Fibroblast of pulmonary artery (primary cell): ENCODE measurements around the gene AGAP2.

Experiments used
- DNase-seq: peaks from one replicate; pipeline ENCODE4 v3.0.0-alpha.2; 2010; ENCODE audit warnings: low read depth
- H3K4me3 ChIP-seq: replicated peaks from 2 replicates; pipeline ENCODE4 v1.5.1; 2011; ENCODE audit warnings: low read depth, mild to moderate bottlenecking, control low read depth, low read length, moderate library complexity
- TF ChIP-seq, protein P1 (sequence below): IDR thresholded peaks from 2 replicates; pipeline ENCODE4 v1.5.1; 2011; ENCODE audit warnings: mild to moderate bottlenecking, control low read depth, low read length, inconsistent platforms; ENCODE audit errors: missing control alignments

The AGAP2 gene

GRCh38 chr12:57762463-57762862, 23.9 kb upstream of the AGAP2 start:
- DNase-seq = no peak
- no peak overlapping the region for H3K4me3 ChIP-seq
- TF ChIP-seq, protein P1, sequence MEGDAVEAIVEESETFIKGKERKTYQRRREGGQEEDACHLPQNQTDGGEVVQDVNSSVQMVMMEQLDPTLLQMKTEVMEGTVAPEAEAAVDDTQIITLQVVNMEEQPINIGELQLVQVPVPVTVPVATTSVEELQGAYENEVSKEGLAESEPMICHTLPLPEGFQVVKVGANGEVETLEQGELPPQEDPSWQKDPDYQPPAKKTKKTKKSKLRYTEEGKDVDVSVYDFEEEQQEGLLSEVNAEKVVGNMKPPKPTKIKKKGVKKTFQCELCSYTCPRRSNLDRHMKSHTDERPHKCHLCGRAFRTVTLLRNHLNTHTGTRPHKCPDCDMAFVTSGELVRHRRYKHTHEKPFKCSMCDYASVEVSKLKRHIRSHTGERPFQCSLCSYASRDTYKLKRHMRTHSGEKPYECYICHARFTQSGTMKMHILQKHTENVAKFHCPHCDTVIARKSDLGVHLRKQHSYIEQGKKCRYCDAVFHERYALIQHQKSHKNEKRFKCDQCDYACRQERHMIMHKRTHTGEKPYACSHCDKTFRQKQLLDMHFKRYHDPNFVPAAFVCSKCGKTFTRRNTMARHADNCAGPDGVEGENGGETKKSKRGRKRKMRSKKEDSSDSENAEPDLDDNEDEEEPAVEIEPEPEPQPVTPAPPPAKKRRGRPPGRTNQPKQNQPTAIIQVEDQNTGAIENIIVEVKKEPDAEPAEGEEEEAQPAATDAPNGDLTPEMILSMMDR = no peak

DNA sequence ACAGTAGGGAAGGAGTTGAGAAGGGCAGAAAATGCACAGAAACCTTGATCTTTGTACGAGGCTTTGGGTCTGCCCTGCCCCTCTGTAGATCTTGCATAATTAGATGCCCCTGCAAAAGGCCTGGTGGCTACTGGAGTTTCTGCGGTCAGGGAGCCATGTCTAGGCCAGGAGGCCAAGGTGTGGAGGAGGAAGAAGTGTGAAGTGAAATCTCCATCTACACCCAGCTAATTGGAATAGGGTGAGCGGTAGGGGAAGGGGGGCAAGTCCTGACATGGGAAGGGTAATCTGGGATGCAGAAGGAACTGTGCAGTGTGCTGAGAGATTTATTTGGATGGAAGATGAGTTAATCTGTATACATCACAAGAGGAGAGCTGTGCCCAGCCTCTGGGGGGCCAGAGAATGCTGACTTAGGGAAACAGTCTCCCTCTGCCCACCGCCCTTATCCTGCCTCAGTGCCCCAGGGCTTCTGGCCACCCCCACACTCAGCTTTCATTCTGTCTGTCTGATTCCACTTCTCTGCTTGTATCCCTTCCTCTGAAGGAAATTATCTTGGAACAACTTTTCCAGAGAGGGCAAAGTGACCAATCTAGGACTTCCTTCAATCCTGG, 23.0 kb upstream of the AGAP2 start:
- H3K4me3 ChIP-seq = no peak overlapping the region
- DNase-seq = no peak
- TF ChIP-seq, protein P1 = no peak

DNA sequence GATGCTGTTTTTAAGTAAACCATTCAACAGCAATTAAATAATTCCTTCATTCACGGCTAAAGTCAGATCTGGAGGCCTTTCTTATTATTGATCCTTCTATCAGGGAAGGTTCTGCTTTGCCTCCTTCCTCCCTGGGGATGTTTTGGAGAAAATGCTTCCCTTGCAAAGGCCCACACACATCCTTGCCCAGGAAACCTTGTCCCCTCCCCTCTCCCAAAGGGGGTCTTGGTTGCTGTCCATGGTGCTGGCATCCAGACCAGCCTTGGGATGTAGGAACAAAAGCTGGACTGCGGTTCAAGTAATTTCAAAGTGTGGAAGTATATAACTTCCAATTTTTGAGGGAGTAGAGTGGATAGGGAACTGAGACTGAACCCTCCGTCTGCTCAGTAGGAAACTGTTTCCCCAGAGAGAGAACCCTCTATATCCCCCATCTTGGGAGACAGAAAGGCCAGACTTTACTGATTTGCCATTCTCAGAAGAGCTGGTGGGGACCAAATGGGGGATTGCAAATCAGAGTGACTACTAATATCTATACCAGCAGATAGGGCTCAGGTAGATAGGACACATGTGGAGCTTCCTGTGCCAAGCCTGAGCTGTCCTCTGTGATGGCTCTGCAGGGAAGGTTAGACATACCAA, 21.9 kb upstream of the AGAP2 start:
- no peak overlapping the region for H3K4me3 ChIP-seq
- TF ChIP-seq, protein P1 = no peak
- DNase-seq = no peak

DNA sequence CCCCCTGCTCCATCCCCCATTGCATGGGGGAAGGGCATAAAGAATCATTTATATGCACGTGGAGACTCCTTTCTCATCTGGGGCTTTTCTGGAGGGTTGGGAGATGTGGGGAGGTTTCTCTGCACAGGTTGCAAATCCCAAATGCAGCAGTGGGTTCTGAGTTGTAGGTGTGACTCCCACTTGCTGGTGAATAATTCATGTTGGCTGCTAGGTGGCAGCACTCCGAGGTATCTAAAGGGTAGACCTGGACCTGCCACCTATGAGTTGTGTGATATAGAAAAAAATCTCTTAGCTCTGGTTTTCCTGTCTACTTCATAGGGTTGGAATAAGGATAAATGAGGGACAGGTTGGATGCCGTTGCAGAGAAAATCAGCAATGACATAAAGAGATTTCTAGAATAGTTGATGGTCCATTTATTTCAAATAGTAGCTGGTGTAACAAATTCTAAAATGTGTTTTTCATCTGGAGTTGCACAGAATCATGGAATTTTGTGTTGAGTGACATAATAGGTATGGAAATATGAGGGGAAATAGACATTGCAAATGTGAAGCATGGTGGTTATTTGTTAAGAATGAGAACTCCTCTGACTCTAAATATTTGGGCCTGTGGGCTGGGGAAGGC, 20.9 kb upstream of the AGAP2 start:
- peak; percentile 40 for DNase-seq
- TF ChIP-seq, protein P1 = peak; percentile 53
- no peak overlapping the region for H3K4me3 ChIP-seq

GRCh38 chr12:57758552-57759359, 20.2 kb upstream of the AGAP2 start:
- TF ChIP-seq, protein P1 = no peak
- no peak overlapping the region for H3K4me3 ChIP-seq
- DNase-seq = no peak

- no peak overlapping the region for H3K4me3 ChIP-seq
- DNase-seq = no peak
- TF ChIP-seq, protein P1 = no peak
Measured at GRCh38 chr12:57757771-57758170, 19.2 kb upstream of the AGAP2 start.
